ENCODE results near the gene CARD9.

Gene CARD9

DNA sequence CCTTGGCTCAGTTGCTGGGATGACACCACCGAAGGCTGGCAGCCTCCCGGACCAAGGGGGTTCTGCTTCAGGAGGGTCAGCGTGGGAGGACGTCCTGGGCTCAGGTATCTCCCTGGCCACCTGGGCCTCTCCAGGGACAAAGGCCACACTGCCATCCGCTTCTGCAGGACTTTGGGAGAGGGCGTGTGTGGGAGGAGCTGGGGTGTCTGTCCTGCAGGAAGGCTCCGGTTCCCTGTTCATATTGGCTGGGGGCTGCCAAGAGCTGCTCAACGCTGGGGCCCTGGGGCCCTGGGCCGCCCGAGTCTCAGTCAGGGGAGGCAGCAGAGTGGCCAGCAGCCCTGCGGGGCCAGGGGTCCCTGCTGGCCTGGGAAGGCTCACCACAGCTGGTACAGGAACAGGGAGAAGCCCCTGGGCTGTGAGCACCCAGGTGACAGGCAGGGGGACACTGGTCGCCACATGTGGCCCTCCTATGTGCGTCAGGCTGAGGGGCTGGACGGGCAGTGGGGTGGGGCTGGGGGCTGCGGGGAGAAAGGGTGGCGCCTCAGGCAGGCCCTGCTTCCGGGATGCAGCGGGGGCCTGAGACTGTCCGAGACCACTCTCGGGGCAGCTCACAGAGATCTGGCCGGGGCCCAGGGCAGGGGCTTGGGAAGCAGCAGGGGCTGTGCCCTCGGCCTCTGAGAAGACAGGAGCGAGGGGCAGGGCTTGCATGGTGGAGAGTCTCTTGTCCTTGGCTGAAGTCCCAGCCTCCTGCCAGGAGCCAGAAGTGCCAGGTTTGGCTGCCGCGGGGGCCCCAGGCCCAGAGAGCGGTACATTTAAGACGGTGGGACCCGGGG, 4.9 kb upstream of the CARD9 start:
- Histone ChIP-seq H3K27ac (no peak overlapping the region), H3K9me3 (no peaks in the 10 kb centered on the region), H3K4me1 (ENCODE audit: control insufficient read depth in 1 of 2, insufficient read depth in 1 of 2, low read depth in 1 of 2, low read length in 1 of 2) (peaks cover 14 to 19% of the 10 kb centered on the region in 2 experiments), H3K4me3 (ENCODE audit: low read depth in 1 of 2, low read length in 1 of 2) (no peak overlapping the region), H3K27me3 (no peaks in the 10 kb centered on the region), H3K36me3 (peaks cover 58% of the 10 kb centered on the region)
- TF ChIP-seq, protein P1, sequence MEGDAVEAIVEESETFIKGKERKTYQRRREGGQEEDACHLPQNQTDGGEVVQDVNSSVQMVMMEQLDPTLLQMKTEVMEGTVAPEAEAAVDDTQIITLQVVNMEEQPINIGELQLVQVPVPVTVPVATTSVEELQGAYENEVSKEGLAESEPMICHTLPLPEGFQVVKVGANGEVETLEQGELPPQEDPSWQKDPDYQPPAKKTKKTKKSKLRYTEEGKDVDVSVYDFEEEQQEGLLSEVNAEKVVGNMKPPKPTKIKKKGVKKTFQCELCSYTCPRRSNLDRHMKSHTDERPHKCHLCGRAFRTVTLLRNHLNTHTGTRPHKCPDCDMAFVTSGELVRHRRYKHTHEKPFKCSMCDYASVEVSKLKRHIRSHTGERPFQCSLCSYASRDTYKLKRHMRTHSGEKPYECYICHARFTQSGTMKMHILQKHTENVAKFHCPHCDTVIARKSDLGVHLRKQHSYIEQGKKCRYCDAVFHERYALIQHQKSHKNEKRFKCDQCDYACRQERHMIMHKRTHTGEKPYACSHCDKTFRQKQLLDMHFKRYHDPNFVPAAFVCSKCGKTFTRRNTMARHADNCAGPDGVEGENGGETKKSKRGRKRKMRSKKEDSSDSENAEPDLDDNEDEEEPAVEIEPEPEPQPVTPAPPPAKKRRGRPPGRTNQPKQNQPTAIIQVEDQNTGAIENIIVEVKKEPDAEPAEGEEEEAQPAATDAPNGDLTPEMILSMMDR (IDR thresholded peaks at IDR 0.05) = no peak

DNA sequence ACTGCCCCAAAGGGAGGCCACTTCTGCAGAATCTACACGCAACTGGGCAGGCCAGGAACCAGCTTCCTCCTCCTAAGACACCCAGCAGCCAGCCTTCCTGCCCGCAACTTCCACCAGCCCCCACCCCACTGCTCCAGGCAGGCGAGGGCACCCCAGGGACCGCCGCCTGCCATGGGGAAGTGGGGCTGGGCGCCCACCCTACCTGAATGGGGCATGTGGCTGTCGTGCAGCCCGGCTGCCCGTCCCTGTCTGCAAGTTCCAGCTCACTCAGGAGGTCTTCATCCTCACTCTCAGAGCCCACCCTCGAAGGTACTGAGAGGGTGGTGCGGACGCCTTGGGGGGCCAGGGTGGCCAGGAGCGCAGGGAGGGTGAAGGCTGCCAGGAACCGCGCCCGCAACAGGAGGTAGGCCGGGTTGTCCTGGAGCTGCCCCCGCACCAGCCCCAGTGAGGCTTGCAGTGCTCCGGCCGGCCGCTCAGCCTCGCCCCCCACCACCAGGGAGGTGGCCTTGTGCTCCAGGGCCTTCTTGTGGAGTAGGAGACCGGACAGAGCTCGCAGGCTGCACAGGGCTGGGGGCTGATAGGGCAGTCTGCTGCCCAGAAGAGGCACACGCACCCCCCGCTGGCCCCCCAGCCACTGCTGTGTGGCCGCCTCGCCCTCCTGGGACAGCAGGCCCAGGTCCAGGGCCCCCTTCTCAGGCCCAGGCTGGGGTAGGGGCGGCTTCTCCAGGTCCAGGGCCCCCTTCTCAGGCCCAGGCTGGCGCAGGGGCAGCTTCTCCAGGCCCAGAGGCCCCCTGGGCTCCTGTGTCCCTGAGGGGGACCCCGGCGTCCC, 4.1 kb upstream of the CARD9 start:
- Histone ChIP-seq H3K36me3 (peaks cover 50% of the 10 kb centered on the region), H3K4me3 (ENCODE audit: low read depth in 1 of 2, low read length in 1 of 2) (no peak overlapping the region), H3K4me1 (ENCODE audit: control insufficient read depth in 1 of 2, insufficient read depth in 1 of 2, low read depth in 1 of 2, low read length in 1 of 2) (peaks cover 22 to 27% of the 10 kb centered on the region in 2 experiments), H3K27me3 (no peaks in the 10 kb centered on the region), H3K27ac (no peak overlapping the region), H3K9me3 (no peaks in the 10 kb centered on the region)
- TF ChIP-seq, protein P1 (IDR thresholded peaks at IDR 0.05) = no peak

DNA sequence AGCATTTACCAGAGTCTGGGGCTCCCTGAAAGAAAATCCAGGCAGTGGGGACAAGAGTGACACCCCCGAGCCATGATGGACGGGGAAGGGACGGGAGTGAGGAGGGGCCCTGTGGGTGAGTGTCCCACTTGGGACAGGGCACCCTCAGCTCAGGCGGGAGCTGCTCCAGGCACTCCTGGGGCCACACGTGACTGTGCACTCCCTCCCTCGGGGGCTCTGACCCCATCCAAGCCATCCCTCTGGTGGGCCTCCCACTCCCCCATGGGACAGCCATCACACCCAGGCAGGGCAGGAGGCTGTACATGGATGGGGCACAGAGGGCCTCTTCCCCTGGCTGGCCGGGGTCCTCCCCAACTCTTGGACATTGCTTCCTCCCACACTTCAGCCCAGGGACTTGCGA, 3.0 kb upstream of the CARD9 start:
- Histone ChIP-seq H3K36me3 (peaks cover 39% of the 10 kb centered on the region), H3K27me3 (no peaks in the 10 kb centered on the region), H3K4me3 (ENCODE audit: low read depth in 1 of 2, low read length in 1 of 2) (no peak overlapping the region), H3K27ac (no peak overlapping the region), H3K9me3 (no peaks in the 10 kb centered on the region), H3K4me1 (ENCODE audit: control insufficient read depth in 1 of 2, insufficient read depth in 1 of 2, low read depth in 1 of 2, low read length in 1 of 2) (peaks cover 29 to 33% of the 10 kb centered on the region in 2 experiments)
- TF ChIP-seq, protein P1 (IDR thresholded peaks at IDR 0.05) = no peak

DNA sequence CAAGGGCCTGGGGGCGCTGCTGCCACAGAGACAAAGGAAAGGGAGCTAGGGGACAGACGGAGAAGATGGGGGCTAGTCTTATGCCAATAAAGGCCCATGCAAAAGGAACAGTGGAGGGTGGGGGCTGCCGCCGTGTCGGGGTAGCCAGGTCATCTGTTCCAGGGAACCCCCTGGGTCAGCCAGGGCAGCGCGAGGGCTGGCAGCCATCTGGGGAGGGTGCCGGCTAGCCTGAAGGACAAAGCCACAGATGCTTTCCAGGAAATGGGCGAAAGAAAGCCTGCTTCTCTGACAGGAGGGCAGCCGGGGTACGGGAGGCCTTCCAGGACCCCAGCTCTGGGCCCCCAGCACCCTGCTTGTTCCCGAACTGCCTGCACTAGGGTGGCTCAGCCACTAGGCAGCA, 1.6 kb upstream of the CARD9 start:
- peaks cover 37% of the 10 kb centered on the region for H3K36me3 ChIP-seq
- H3K9me3 ChIP-seq = no peaks in the 10 kb centered on the region
- no peak overlapping the region for H3K4me3 ChIP-seq (ENCODE audit: low read depth in 1 of 2, low read length in 1 of 2)
- H3K27me3 ChIP-seq = no peaks in the 10 kb centered on the region
- no peak overlapping the region for H3K27ac ChIP-seq
- TF ChIP-seq, protein P1 (IDR thresholded peaks at IDR 0.05) = no peak
- peaks cover 29 to 33% of the 10 kb centered on the region in 2 experiments for H3K4me1 ChIP-seq (ENCODE audit: control insufficient read depth in 1 of 2, insufficient read depth in 1 of 2, low read depth in 1 of 2, low read length in 1 of 2)

DNA sequence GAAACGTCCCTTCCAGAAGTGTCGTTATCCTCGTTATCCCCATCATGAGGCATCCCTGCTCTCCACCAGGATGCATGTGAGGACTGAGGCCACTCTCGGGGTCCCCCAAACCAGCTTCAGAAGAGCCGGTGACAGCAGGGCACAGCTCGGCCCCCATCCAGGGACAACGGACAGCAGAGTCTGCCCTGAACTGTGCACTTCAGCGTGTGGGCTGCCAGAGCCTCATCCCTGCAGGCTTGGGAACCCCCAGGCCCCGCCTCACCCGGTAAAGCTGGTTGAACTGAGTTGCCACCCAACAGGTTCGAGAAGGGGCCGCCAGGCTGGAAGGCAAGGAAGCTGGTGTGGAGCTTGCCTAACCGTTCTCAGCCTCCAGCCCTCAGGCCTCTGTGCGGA, 710 bp upstream of the CARD9 start:
- no peak overlapping the region for H3K4me3 ChIP-seq (ENCODE audit: low read depth in 1 of 2, low read length in 1 of 2)
- peaks cover 34% of the 10 kb centered on the region for H3K36me3 ChIP-seq
- TF ChIP-seq, protein P1 (IDR thresholded peaks at IDR 0.05) = no peak
- no peaks in the 10 kb centered on the region for H3K9me3 ChIP-seq
- H3K27ac ChIP-seq = peak overlapping the region; percentile 73
- peaks cover 29 to 33% of the 10 kb centered on the region in 2 experiments for H3K4me1 ChIP-seq (ENCODE audit: control insufficient read depth in 1 of 2, insufficient read depth in 1 of 2, low read depth in 1 of 2, low read length in 1 of 2)
- H3K27me3 ChIP-seq = no peaks in the 10 kb centered on the region
